Retinal pigment epithelial cell (primary cell): Measurements from ENCODE around the gene OSBPL6.

Experiments used
- DNase-seq: peaks from one replicate; pipeline ENCODE4 v3.0.0-alpha.2; 2010; ENCODE audit warnings: low read depth
- H3K4me3 ChIP-seq: 2 replicates; pipeline ENCODE4 v1.5.1; 2011; ENCODE audit warnings: mild to moderate bottlenecking, low read length, control low read depth, moderate library complexity
- TF ChIP-seq, protein P1 (sequence below): conservative IDR thresholded peaks from 2 replicates; pipeline ENCODE4 v1.5.1; 2011; ENCODE audit warnings: low read depth, low read length, control low read depth, inconsistent platforms

The OSBPL6 gene

DNA sequence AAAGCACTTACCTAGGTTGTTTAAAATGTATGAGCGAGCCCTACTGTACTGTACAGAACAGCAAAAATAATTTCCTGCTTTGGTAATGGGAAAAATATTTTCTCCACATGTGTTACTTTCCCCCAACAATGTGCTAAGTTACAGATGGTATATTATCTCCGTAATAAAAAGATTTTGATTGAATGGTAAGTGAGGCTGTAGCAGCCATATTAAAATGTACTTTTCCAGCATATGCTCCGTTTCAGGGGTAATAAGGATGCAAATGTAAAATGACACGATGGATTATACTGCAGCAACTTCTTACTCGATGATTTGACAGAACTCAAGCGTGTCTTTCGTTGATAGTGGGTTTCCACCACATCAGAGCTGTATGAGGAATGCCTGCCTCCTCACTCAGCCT, 50.5 kb downstream of the OSBPL6 start:
- H3K4me3 ChIP-seq = no peak overlapping the region
- TF ChIP-seq, protein P1, sequence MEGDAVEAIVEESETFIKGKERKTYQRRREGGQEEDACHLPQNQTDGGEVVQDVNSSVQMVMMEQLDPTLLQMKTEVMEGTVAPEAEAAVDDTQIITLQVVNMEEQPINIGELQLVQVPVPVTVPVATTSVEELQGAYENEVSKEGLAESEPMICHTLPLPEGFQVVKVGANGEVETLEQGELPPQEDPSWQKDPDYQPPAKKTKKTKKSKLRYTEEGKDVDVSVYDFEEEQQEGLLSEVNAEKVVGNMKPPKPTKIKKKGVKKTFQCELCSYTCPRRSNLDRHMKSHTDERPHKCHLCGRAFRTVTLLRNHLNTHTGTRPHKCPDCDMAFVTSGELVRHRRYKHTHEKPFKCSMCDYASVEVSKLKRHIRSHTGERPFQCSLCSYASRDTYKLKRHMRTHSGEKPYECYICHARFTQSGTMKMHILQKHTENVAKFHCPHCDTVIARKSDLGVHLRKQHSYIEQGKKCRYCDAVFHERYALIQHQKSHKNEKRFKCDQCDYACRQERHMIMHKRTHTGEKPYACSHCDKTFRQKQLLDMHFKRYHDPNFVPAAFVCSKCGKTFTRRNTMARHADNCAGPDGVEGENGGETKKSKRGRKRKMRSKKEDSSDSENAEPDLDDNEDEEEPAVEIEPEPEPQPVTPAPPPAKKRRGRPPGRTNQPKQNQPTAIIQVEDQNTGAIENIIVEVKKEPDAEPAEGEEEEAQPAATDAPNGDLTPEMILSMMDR = no peak
- no peak for DNase-seq

DNA sequence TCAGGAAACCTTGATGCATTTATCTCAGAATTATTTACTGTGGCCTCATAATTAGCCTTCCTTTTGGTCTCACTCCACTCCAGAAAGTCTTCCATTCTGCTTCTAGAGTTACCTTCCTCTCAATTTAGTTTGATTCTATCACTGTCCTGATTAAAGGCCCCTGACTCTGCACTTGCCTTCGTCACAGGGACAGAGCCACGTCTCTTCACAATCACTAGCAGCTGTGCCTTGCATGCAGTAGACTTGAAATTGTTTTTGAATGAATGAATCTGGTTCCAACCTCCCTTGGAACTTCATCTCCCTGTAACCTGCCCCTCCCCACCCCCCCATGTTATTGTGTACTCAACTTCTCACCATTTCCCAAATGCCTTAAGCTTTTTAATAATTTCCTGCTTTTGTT, 52.4 kb downstream of the OSBPL6 start:
- no peak for DNase-seq
- no peak overlapping the region for H3K4me3 ChIP-seq
- TF ChIP-seq, protein P1 = no peak

DNA sequence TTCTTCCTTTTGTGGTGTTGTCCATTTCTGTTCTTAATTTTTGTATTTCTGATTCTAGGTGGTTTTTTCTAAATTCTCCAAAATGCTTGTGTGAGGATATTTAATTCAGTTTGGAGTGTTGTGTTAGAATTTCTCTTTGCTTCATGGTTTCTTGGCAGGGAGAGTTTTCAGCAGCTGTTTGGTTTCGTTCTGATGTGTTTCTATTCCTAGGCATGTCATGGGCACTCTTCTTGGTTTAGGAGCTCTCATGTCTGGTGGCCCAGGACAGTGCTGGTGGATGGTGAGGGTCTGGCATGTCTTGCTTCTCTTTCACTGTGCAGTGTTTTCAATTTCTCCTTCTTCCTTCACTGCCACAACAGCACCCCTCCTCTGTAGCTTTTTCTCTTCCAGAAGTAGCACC, 52.9 kb downstream of the OSBPL6 start:
- no peak overlapping the region for H3K4me3 ChIP-seq
- no peak for DNase-seq
- TF ChIP-seq, protein P1 = no peak

DNA sequence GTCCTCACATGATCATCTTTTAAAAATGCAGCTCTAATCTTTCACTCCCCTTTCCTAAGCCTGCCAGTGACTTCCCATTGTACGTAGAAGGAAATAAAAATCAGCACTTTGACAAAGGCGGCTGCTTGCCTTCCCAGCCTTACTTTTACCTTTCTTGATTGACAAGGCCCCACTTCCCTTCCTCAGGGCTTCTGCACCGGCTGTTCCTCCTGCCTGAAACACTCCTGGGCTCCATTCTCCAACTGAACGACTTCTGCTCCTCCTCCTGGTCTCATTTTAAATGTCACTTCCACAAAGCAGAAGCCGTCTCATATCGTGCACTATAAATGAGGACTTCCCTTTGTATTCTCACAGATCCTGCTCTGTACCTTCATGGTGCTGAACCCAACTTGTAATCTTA, 56.1 kb downstream of the OSBPL6 start:
- no peak for DNase-seq

DNA sequence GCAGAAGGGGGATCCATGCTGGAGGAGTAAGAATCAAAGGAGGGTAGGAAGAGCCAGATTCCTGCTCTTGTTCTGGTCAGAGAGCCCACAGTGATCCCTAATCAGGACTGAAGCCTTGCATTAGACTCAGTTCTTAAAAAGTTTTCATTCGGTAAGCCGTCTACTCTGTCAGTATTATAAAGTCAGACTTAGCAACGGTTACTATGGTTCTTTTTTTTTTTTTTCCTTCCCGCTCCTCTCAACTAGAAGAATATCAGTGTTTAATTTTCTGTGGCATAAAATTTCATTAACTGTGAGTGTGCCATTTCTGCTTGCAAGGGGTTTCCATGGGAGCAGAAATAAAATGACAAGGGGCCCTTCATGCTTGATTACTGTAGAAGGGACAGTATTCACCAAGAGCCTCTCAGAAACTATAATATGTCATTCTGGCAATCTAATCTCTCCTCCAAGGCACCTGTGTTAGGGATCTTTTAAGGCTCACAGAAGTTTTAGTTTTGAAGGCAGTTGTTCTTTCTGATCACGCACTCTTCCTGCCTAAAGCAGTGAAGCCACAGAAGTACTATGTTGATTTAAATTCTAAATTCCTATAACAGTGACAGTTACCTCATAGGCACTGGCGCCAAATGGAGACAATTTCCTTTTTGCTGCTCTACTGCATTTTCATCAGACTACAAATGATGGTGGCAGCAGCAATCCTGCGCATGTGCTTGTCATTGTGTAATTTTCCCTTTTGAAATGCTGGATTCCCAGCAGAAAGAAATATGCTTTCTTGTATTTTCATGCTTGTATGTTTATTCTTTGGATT, 57.0 kb downstream of the OSBPL6 start:
- no peak overlapping the region for H3K4me3 ChIP-seq
- TF ChIP-seq, protein P1 = no peak
- no peak for DNase-seq

More for the DNA sequence above, 56.1 kb downstream of the OSBPL6 start:
- TF ChIP-seq, protein P1 = no peak
- no peak overlapping the region for H3K4me3 ChIP-seq

DNA sequence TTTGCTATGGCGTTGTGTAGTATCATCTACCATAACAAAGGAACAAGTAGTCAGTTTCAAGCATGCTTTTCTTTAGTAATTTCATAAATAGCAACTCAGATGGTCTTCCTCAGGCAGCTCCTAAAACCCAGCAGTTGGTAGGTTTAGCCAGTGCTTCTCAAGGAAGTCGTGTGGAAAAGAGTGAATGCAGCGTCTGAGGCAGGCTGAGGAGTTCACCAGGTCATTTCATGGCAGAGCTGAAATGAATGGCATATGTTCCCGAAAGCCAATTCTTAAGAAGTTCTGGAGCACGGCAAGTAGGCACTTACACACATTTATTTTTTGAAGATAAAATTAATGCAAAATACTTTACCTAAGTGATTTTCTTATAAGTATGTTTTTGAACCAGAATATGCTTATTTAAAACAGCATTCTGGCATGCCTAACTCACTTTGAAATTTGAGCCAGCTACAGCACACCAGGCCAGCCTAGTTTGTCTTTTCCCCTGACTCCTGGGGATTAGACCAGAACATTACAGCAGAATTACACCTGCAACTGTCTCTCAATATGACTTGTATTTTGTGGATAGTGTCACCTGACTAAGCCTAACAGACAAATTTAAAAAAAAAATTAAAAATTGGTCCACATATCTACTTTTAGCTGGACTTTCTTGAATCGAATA, 62.2 kb downstream of the OSBPL6 start:
- no peak for DNase-seq
- H3K4me3 ChIP-seq = no peak overlapping the region
- TF ChIP-seq, protein P1 = no peak

DNA sequence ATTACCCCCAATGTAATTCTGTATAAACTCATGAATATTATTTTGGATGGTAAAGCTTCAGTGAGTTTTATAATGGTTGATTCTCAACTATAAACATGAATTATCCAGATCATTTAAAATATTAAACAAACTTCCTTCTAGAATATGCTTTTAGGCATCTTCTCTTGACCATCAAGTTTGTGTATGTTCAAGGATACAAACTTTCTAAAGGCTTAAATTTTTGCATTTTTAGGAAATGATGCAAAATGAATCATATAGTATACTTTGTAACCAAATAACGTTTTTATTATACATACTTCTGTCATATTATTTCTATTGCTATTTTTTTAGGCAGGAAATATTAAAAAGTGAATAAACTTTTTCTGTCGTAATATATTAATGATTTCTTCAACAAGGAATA, 62.8 kb downstream of the OSBPL6 start:
- TF ChIP-seq, protein P1 = no peak
- DNase-seq = no peak
- H3K4me3 ChIP-seq = no peak overlapping the region
